GM18505 (cell line): ENCODE measurements around the gene SLC9A6.
A peak's percentile ranks its signal among the peaks of the same experiment; 100 is the strongest.

Experiments
- ATAC-seq: cut with Tn5 transposase; IDR thresholded peaks from one replicate; pipeline ENCODE4 v1.9.1; 2021; ENCODE audit not compliant: unreplicated experiment
- POLR2A ChIP-seq: IDR thresholded peaks from 4 replicates; pipeline ENCODE4 v1.6.1; 2011; ENCODE audit warnings: borderline replicate concordance; ENCODE audit not compliant: insufficient read depth, insufficient read length; ENCODE audit errors: extremely low read depth

SLC9A6 gene

GRCh38 chrX:136015016-136015415, 29.8 kb downstream of the SLC9A6 start:
- TF ChIP-seq POLR2A, result no peak
- no peak for ATAC-seq

GRCh38 chrX:136016881-136017280, 31.6 kb downstream of the SLC9A6 start:
- TF ChIP-seq POLR2A, result no peak
- ATAC-seq, result no peak

- TF ChIP-seq POLR2A, result no peak
- no peak for ATAC-seq
Observed at GRCh38 chrX:136019226-136019625, 34.0 kb downstream of the SLC9A6 start.

GRCh38 chrX:136021160-136021559, 35.9 kb downstream of the SLC9A6 start:
- TF ChIP-seq POLR2A, result no peak
- peak; percentile 66 for ATAC-seq

- no peak for ATAC-seq
Observed at GRCh38 chrX:136021903-136022302, 36.7 kb downstream of the SLC9A6 start.

GRCh38 chrX:136025091-136025490, 39.9 kb downstream of the SLC9A6 start:
- ATAC-seq, result no peak
- no peak for TF ChIP-seq POLR2A

More at GRCh38 chrX:136021903-136022302, 36.7 kb downstream of the SLC9A6 start:
- TF ChIP-seq POLR2A, result no peak

GRCh38 chrX:136028383-136028984, 43.2 kb downstream of the SLC9A6 start:
- TF ChIP-seq POLR2A, result no peak
- ATAC-seq, result peak; percentile 65

- no peak for ATAC-seq
- no peak for TF ChIP-seq POLR2A
Observed at GRCh38 chrX:136029766-136030165, 44.5 kb downstream of the SLC9A6 start.

GRCh38 chrX:136030303-136031191, 45.3 kb downstream of the SLC9A6 start:
- ATAC-seq, result no peak
- TF ChIP-seq POLR2A, result no peak

GRCh38 chrX:136031626-136032025, 46.4 kb downstream of the SLC9A6 start:
- no peak for ATAC-seq
- TF ChIP-seq POLR2A, result no peak

GRCh38 chrX:136032370-136032769, 47.1 kb downstream of the SLC9A6 start:
- ATAC-seq, result no peak
- no peak for TF ChIP-seq POLR2A

- no peak for TF ChIP-seq POLR2A
- ATAC-seq, result no peak
Observed at GRCh38 chrX:136034668-136035067, 49.4 kb downstream of the SLC9A6 start.

- ATAC-seq, result no peak
- TF ChIP-seq POLR2A, result no peak
Observed at GRCh38 chrX:136035663-136036062, 50.4 kb downstream of the SLC9A6 start.

- ATAC-seq, result no peak
- no peak for TF ChIP-seq POLR2A
Observed at GRCh38 chrX:136039485-136039884, 54.2 kb downstream of the SLC9A6 start.
